HG03354 (cell line): ENCODE data around the gene HNRNPCL1.
"Not testable (repeated sequence)": the region's sequence is repeated elsewhere in the genome, so short reads cannot be mapped to it uniquely, and the experiment has no call there.

Source experiments
- ATAC-seq: cut with Tn5 transposase; IDR thresholded peaks from one replicate; pipeline ENCODE4 v1.9.1; 2021; ENCODE audit warnings: mild to moderate bottlenecking; ENCODE audit not compliant: unreplicated experiment, poor library complexity, severe bottlenecking

HNRNPCL1 gene

DNA sequence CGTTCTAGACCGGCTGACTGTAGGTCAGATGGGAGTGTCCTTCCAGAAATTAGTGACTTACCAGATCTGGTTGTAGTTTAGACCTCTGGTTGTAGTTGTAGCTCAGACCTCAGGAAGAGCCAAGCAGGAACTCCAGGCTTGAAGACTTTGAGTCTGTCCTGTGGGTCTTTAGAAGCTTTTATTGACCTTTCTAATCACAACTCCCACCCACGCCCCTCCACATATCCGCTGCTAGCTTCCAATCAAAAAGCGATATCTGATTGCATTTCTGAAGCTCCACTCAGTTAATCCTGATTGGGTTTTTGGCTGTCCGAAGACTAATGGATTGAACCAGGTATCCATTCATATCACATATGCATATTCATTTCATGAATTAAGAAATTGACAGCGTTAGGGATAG lies at the start of gene HNRNPCL1:
Gene HNRNPCL1, minus strand, starts transcription at position 101 of the 400 bp plus-strand sequence. CDS start 431 bp downstream, outside the sequence.
- not testable (repeated sequence) for ATAC-seq

DNA sequence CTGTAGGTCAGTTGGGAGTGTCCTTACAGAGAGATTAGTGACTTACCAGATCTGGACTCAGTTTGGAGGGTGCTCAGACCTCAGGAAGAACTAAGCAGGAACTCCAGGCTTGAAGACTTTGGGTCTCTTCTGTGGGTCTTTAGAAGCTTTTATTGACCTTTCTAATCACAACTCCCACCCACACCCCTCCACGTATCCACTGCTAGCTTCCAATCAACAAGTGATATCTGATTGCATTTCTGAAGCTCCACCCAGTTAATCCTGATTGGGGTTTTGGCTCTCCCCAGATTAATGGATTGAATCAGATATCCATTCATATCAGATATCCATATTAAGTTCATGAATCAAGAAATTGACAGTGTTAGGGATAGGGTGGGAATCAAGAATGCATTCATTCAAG lies 49.6 kb upstream of the HNRNPCL1 start, which contains the start of gene PRAMEF10:
Gene PRAMEF10, minus strand, starts transcription at position 101 of the 400 bp plus-strand sequence. CDS start 2,423 bp downstream, outside the sequence.
- not testable (repeated sequence) for ATAC-seq

DNA sequence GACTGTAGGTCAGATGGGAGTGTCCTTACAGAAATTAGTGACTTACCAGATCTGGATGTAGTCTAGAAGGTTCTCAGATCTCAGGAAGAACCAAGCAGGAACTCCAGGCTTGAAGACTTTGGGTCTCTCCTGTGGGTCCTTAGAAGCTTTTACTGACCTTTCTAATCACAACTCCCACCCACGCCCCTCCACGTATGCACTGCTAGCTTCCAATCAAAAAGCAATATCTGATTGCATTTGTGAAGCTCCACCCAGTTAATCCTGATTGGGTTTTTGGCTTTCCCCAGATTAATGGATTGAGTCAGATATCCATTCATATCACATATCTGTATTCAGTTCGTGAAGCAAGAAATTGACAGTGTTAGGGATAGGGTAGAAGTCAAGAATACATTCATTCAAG lies 37.6 kb upstream of the HNRNPCL1 start, which contains the start of gene PRAMEF4:
Gene PRAMEF4, minus strand, starts transcription at position 101 of the 400 bp plus-strand sequence. CDS start 2,807 bp downstream, outside the sequence.
- ATAC-seq, result not testable (repeated sequence)

DNA sequence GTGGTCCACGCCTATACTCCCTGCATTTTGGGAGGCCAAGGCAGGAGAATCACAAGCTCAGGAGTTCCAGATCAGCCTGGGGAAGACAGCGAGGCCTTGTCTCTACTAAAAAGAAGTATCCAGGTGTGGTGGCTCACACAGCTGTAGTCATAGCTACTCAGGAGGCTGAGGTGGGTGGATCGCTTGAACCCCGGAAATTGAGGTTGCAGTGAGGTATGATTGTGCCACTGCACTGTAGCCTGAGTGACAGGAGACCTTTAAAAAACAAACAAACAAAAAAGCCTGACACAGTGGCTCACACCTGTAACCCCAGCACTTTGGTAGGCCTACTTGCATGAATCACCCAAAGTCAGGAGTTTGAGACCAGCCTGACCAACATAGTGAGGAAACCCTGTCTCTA lies 29.9 kb upstream of the HNRNPCL1 start:
- not testable (repeated sequence) for ATAC-seq

DNA sequence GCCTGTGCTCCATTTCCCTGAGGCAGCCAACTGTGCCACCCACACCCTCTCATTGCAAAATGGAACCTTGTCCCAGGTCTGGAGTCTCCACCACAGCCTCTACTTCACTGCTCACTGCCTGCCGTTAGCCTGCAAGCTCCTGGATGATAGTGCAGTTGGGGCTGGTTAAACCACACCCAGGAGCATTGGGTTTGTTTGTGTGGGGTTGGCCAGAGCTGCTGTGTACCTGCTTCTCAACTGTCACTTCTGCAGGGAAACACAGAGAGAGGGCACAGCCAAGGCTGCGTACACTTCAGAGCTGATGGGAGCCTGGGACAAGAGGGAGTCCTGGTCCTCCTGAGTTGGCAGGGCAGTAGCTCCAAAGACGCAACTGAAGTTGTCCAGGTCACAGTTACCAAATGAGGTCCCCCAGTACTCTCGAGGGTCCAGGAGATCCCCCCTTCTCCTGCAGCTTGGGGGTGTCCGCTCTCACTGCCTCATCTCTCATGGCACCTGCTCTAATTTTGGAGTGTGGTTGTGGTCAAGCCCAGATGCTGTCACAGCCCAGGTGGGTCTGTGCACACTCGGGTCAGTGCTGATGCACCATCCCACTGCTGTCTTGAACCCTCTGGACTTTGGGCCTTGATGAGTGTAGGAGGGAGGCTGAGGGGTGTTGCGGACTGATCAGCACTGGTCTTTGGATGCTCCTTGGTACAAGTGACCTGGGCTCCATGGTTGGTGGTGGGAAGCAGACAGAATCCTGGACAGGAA lies 14.8 kb upstream of the HNRNPCL1 start:
- not testable (repeated sequence) for ATAC-seq

DNA sequence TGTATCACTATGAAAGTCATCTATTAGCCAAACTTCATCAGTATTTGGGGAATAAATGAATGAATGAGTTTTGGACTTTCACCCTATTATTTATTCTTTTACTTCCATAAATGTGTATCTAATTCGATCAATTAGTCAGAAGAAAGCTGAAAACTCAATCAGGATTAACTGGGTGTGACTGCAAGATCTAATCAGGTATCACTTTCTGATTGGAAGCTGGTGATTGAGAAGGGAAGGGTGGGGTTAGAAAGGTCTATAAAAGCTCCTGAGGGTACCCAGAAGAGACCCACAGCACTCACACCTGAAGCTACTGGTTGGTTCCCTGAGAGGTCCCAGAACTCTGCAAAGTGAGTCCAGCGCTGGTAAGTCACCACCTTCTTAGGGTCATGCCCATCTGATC lies 8.3 kb upstream of the HNRNPCL1 start, which contains the start of gene PRAMEF2:
Gene PRAMEF2, plus strand, starts transcription at position 301 of the 400 bp plus-strand sequence. CDS start 1,924 bp downstream, outside the sequence.
- not testable (repeated sequence) for ATAC-seq

DNA sequence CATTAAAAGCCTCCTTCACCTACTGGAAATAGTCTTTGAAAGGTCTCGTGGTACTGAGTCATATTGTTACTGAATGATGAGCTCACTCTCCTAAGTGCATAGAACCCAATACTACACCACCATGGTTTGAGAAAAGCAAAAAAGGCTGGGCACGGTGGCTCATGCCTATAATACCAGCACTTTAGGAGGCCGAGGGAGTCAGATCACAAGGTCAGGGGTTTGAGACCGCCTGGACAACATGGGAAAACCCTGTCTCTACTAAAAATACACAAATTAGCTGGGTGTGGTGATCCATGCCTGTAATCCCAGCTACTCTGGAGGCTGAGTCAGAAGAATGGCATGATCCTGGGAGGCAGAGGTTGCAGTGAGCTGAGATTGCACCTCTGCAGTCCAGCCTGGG lies 3.3 kb upstream of the HNRNPCL1 start:
- no peak for ATAC-seq

DNA sequence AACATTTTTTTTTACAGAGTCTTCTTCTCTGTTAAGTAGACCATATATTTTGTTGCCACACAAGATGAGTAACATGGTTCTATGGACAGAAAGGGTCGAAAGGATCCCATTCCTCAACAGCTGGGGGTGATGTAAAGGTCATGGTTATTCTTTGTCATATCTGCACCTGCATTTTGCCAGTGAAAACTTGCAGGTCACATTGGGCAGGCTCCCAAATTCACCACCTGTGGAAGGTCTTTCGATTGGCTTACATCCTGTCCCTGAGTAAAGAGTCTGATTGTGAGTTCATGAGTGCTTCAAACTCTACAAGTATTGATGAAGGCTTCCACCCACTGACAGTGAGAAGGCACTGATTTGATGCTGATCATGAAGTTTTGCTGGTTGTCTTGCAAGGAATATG lies 15.3 kb downstream of the HNRNPCL1 start:
- ATAC-seq, result not testable (repeated sequence)

DNA sequence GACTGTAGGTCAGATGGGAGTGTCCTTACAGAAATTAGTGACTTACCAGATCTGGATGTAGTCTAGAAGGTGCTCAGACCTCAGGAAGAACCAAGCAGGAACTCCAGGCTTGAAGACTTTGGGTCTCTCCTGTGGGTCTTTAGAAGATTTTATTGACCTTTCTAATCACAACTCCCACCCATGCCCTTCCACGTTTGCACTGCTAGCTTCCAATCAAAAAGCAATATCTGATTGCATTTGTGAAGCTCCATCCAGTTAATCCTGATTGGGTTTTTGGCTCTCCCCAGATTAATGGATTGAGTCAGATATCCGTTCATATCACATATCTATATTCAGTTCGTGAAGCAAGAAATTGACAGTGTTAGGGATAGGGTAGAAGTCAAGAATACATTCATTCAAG lies 17.2 kb downstream of the HNRNPCL1 start, which contains the start of gene PRAMEF11:
Gene PRAMEF11, minus strand, starts transcription at position 101 of the 400 bp plus-strand sequence. CDS start 2,621 bp downstream, outside the sequence.
- ATAC-seq, result not testable (repeated sequence)

DNA sequence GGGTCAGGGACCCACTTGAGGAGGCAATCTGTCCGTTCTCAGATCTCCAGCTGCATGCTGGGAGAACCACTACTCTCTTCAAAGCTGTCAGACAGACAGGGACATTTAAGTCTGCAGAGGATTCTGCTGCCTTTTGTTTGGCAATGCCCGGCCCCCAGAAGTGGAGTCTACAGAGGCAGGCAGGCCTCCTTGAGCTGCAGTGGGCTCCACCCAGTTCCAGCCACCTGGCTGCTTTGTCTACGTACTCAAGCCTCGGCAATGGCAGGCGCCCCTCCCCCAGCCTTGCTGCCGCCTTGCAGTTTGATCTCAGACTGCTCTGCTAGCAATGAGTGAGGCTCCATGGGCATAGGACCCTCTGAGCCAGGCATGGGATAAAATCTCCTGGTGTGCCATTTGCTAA lies 29.5 kb downstream of the HNRNPCL1 start:
- not testable (repeated sequence) for ATAC-seq

DNA sequence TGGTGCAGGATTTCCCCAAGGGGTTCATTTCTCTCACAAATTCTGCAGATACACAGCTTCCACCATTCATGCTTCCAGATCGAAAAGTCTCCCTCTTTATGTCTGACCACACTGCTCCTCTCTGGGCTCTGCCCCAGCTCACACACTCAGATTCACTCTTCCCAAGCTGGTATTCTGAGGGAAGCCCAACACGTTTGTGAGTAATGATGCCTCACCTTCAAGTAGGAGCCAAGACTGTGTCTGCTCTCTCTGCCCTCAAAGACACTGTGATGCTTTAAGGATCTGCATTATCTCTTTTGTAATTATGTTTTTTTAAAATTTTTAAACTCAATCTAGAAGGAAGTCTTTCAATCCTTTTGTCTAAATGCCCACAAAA lies 37.1 kb downstream of the HNRNPCL1 start:
- ATAC-seq, result no peak

DNA sequence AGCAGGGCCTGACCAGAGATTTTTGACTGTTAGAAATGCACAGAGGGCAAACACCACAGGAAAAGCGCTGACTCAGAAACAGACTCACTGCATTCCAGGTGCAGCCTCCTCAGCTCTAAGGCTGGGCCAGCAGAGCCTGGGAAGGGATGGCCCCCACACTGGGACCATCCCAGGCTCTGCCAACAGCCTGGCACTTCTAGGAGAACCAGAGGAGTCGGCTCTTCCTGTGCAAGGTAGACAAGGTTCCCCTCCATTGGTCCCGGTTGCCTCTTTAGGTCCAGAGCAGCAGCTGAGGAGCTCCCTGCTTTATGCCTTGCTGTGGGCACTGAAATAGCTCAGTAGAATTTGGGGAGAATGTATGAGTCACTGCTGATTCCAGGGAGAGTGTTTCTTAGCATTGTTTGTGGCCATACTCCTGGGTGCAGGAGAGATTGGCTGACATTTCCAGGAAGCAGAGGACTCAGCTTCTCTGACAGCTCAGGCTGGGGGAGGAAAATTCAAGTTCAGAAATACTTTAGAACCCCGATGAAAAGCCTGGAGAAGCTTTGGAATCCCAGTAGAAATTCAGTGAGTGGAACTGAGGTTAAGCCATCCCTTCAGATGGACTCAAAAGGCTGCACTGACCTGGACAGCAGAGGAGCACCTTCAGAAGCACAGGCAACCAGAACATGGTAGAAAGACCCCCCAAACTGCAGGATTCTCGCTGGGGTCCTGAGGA lies 37.7 kb downstream of the HNRNPCL1 start:
- ATAC-seq, result no peak

DNA sequence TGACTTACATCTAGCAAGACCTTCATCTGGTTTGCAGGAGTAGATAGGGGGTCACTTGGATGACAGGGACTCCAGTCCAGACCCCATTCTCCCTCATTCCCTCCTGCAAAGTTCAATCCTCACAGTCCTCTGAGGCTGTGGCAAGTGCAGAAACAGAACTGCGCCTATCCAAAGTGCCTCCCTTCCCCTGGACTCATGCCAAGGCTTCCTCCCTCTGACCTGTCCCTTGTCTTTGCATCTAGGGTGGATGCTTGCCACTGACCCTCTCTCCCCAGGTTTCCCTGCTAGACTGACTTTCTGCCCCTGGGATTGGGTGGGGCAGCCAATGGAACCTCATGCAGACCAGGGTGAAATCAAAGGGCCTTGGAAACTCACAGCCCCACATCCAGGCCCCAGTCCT lies 38.6 kb downstream of the HNRNPCL1 start:
- no peak for ATAC-seq

DNA sequence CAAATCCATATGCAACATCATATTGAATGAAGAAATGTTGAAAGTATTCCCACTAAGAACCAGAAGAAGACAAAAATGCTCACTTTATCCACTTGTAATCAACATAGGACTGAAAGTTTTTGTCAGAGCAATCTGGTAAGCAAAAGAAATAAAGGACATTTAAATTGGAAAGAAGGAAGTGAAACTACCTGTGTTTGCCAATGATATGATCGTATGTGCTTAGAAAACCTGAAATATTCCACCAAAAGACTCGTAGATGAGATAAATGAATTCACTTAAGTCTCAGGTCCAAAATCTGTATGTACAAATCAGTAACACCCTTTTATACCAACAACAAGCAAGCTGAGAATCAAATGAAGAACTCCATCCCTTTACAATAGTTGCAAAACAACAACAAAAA lies 48.8 kb downstream of the HNRNPCL1 start:
- ATAC-seq, result no peak

DNA sequence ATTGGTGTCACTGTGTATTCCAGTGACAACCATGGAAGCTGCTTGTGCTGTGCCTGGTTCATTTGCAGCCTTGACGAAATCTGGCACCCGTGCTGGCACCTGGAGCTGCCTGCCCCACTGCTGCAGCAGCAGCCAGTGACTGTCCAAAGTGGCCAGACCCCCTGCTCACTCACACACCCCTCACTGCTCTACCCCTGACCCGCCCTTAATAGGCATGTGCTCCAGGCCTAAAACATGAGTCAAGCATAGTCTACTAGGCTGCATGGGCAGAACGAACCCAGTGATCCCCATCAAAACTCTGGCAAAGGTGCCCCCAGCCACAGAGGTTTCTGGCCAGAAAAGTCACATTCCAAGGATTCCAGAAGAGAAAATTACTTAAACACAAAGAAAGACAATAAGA lies 49.6 kb downstream of the HNRNPCL1 start:
- ATAC-seq, result no peak
